GF-D8 (cell line): ENCODE measurements around the gene UCP2.
"Not testable (repeated sequence)": the region's sequence is repeated elsewhere in the genome, so short reads cannot be mapped to it uniquely, and the experiment has no call there.

ENCODE experiments used
- DNase-seq: peaks from one replicate; lab custom pipeline; 2025; lab: John Stamatoyannopoulos, UW

Gene UCP2

GRCh38 chr11:73944085-73944484 is 38.6 kb downstream of the UCP2 start:
- no peak for DNase-seq

GRCh38 chr11:73942010-73942409 is 40.6 kb downstream of the UCP2 start:
- no peak for DNase-seq

GRCh38 chr11:73940801-73941570 is 41.7 kb downstream of the UCP2 start:
- DNase-seq: no peak

- no peak for DNase-seq
Measured at GRCh38 chr11:73939096-73939495, 43.5 kb downstream of the UCP2 start.

- not testable (repeated sequence) for DNase-seq
Measured at GRCh38 chr11:73936047-73936446, 46.6 kb downstream of the UCP2 start.

GRCh38 chr11:73932781-73933180 is 49.9 kb downstream of the UCP2 start:
- DNase-seq: no peak

- DNase-seq: no peak
Measured at GRCh38 chr11:73931951-73932350, 50.7 kb downstream of the UCP2 start.

- peak; percentile 12 for DNase-seq
Measured at GRCh38 chr11:73931039-73931645, 51.5 kb downstream of the UCP2 start.

GRCh38 chr11:73929388-73929787 is 53.3 kb downstream of the UCP2 start:
- no peak for DNase-seq
